Measurements from ENCODE around the gene RPS23. TPM values are rescaled to one million over a fixed set of nuclear protein-coding genes. Genes with fewer than 3 reads are reported as not detected.
"Not testable (repeated sequence)": the region's sequence is repeated elsewhere in the genome, so short reads cannot be mapped to it uniquely, and the experiment has no call there.

The RPS23 gene
- total RNA-seq, 1 experiment from 2014 or later = 7,701 TPM

- no peak for DNase-seq
Observed at GRCh38 chr5:82296929-82297328, 18.8 kb upstream of the RPS23 start.

GRCh38 chr5:82295959-82296531, 17.9 kb upstream of the RPS23 start:
- no peaks in the 10 kb centered on the region for H3K9me3 ChIP-seq
- no peaks in the 10 kb centered on the region for H3K27me3 ChIP-seq
- no peak overlapping the region for H3K4me3 ChIP-seq
- H3K36me3 ChIP-seq = no peaks in the 10 kb centered on the region
- DNase-seq = no peak

More at GRCh38 chr5:82296929-82297328, 18.8 kb upstream of the RPS23 start:
- H3K9me3 ChIP-seq = no peaks in the 10 kb centered on the region
- H3K4me3 ChIP-seq = no peak overlapping the region
- H3K36me3 ChIP-seq = no peaks in the 10 kb centered on the region
- no peaks in the 10 kb centered on the region for H3K27me3 ChIP-seq

- Histone ChIP-seq H3K36me3 (no peaks in the 10 kb centered on the region), H3K9me3 (no peaks in the 10 kb centered on the region), H3K27me3 (no peaks in the 10 kb centered on the region), H3K4me3 (no peak overlapping the region)
- DNase-seq = no peak
Observed at GRCh38 chr5:82295144-82295543, 17.0 kb upstream of the RPS23 start.

- DNase-seq = no peak
Observed at GRCh38 chr5:82291420-82291819, 13.3 kb upstream of the RPS23 start.

DNA sequence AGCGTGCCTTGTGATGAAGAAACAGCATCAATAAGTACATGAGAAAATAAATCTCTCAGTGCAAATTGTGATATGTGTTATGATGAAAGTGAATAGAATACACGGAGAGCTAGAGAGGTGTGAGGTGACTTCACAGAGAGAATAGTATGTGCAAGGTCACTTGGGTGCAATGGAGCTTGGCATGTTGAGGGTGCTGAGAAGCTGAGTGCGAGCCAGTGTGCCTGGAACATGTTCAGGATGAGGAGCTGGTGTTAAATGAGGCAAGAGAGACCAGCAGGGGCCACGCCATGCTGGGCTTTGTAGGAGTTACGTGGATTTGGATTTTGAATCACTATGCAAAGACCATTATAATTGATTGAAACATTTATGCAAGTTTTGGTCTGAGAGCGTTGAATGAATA, 12.8 kb upstream of the RPS23 start:
- Histone ChIP-seq H3K27me3 (no peaks in the 10 kb centered on the region), H3K4me3 (no peak overlapping the region), H3K36me3 (no peaks in the 10 kb centered on the region), H3K9me3 (no peaks in the 10 kb centered on the region)
- DNase-seq = no peak

More at GRCh38 chr5:82291420-82291819, 13.3 kb upstream of the RPS23 start:
- H3K9me3 ChIP-seq = no peaks in the 10 kb centered on the region
- no peak overlapping the region for H3K4me3 ChIP-seq
- H3K36me3 ChIP-seq = no peaks in the 10 kb centered on the region
- H3K27me3 ChIP-seq = no peaks in the 10 kb centered on the region

- H3K4me3 ChIP-seq = no peak overlapping the region
- no peaks in the 10 kb centered on the region for H3K27me3 ChIP-seq
- no peaks in the 10 kb centered on the region for H3K36me3 ChIP-seq
- no peak for DNase-seq
- no peaks in the 10 kb centered on the region for H3K9me3 ChIP-seq
Observed at GRCh38 chr5:82290005-82290404, 11.9 kb upstream of the RPS23 start.

DNA sequence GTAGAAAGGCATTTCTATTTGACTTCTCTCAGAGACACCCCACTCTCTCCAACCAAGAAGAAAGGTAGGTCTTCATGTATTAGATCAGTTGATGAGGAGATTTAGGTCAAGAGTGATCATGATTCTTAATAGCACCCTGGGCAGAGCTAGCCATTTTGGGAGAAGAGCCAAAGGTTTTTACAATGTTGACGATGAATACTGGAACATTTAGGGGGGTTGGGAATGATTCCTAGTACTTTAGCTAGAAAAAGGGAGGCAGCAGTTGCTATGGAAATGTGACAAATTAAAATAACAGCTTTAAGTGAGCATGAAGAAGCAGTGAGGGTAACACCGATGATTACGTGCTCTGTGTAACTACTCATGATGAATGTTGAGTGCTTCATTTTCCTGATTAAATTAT, 9.5 kb upstream of the RPS23 start:
- no peak for DNase-seq
- Histone ChIP-seq H3K9me3 (no peaks in the 10 kb centered on the region), H3K36me3 (no peaks in the 10 kb centered on the region), H3K4me3 (no peak overlapping the region), H3K27me3 (no peaks in the 10 kb centered on the region)

DNA sequence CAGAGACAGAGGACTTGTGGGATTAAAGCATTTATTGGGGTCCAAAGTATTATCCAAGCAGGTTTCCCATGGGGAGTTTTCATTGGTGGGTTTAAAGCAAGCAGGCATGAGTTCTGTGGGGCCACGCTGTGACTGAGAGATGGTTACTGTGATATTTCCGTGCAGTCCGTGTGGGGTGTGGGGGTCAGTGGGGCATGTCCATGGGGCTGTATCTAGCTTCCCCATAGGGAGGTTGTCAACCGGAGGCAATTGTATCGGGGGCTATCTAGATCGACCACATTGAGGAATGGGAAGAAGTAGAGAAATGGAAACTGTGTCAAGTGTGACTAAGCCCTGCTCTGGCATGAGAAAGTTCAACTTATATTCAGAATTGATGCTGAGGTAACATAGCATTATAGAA, 7.1 kb upstream of the RPS23 start:
- no peaks in the 10 kb centered on the region for H3K27me3 ChIP-seq
- H3K36me3 ChIP-seq = no peaks in the 10 kb centered on the region
- H3K9me3 ChIP-seq = no peaks in the 10 kb centered on the region
- H3K4me3 ChIP-seq = no peak overlapping the region
- DNase-seq = no peak

- Histone ChIP-seq H3K36me3 (no peaks in the 10 kb centered on the region), H3K9me3 (no peaks in the 10 kb centered on the region), H3K4me3 (no peak overlapping the region), H3K27me3 (no peaks in the 10 kb centered on the region)
- DNase-seq = no peak
Observed at GRCh38 chr5:82283893-82284292, 5.7 kb upstream of the RPS23 start.

DNA sequence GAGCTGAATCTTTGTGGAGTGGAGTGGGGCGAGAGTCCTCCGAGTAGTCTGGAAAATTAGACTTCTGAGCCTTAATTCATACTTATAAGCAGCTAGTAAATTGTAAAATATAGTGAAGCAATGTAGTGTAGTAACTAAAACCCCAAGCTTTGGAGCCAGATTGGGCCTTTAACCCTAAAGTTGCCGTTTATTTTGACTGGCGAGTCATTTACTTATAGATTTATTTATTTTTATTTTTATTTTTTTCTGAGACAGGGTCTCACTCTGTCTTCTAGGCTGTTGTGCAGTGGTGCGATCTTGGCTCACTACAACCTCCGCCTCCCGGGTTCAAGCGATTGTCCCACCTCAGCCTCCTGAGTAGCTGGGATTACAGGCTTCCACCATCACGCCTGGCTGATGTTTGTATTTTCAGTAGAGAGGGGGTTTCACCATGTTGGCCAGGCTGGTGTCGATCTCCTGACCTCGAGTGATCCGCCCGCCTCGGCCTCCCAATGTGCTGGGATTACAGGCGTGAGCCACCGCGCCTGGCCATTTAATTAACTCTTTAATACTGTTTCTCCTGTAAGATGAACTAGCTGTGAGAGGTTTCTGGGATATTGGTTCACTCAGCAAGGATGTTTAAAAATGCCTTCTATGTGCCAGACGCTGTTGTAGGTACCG, 687 bp upstream of the RPS23 start:
- H3K36me3 ChIP-seq = peaks cover 42% of the 10 kb centered on the region
- peak; percentile 12 for DNase-seq
- H3K27me3 ChIP-seq = no peaks in the 10 kb centered on the region
- no peaks in the 10 kb centered on the region for H3K9me3 ChIP-seq
- peak overlapping the region; percentile 90 for H3K4me3 ChIP-seq

DNA sequence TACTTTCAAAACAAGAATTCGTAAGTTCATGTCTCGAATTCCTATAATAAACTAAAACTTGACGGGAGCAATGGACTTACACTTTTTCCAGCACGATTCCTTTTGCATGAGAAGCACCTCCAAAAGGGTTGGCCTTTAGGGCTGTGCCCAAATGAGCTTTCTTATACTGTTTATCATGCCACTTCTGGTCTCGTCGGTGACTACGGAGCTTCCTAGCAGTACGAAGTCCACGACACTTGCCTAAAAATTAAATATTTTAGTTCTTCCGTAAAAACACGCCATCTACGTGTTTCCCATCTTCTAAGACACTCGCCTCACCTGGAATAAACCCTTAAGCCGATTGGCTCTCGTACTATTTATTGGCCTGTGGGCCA, 554 bp downstream of the RPS23 start:
- H3K27me3 ChIP-seq = no peaks in the 10 kb centered on the region
- peaks cover 53% of the 10 kb centered on the region for H3K36me3 ChIP-seq
- no peaks in the 10 kb centered on the region for H3K9me3 ChIP-seq
- H3K4me3 ChIP-seq = peak overlapping the region; percentile 90
- DNase-seq = no peak

DNA sequence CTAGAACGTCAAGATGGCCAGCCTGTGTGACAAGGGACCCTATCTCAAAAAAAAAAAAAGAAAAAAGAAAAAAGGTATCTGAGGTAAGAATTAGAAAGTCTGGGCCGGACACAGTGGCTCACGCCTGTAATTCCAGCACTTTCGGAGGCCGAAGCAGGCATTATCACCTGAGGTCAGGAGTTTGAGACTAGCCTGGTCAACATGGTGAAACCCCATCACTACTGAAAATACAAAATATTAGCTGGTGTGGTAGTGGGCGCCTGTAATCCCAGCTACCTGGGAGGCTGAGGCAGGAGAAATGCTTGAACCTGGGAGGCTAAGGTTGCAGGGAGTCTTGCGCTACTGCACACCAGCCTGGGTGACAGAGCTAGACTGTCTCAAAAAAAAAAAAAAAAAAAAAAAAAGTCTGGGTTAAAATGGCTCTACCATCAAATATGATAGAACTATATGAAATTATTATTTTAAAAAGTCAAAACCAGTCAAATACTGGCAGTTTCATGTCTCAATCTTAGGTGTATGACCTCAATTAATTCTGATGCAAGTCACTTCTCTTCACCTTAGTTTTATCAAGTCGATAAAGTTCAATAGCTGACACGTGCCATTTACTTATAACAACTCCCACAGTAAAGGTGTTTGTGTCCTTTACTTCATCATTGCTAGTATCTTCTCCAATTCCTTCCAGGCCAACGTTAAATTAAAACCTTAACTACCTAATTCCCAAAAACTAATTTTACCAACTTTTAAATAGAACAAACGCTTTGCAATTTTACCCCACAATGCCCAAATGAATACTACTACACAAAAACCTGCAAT, 1.1 kb downstream of the RPS23 start:
- peak overlapping the region; percentile 90 for H3K4me3 ChIP-seq
- H3K36me3 ChIP-seq = peaks cover 59% of the 10 kb centered on the region
- DNase-seq = no peak
- no peaks in the 10 kb centered on the region for H3K9me3 ChIP-seq
- H3K27me3 ChIP-seq = no peaks in the 10 kb centered on the region

DNA sequence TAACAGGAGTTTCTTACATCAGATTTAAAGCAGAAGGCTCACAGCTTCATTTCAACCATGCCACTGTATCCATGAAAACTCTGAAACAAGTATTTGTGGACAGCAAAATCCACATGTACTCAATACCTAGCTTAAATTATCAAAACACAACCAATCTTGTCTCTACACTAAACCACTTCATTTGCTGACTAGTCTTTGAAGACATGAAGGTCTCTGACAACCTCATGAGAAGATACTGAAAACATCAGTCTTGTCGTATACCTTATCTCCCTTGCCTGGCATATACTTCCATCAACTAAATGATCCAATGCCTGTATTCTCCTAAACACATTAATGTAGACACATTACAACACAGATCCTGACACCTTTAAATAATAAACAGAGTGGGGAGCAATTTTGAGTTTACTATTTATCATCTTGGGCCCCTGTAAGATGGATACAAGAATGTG, 2.9 kb downstream of the RPS23 start:
- no peaks in the 10 kb centered on the region for H3K27me3 ChIP-seq
- H3K4me3 ChIP-seq = no peak overlapping the region
- DNase-seq = no peak
- peaks cover 66% of the 10 kb centered on the region for H3K36me3 ChIP-seq
- no peaks in the 10 kb centered on the region for H3K9me3 ChIP-seq

DNA sequence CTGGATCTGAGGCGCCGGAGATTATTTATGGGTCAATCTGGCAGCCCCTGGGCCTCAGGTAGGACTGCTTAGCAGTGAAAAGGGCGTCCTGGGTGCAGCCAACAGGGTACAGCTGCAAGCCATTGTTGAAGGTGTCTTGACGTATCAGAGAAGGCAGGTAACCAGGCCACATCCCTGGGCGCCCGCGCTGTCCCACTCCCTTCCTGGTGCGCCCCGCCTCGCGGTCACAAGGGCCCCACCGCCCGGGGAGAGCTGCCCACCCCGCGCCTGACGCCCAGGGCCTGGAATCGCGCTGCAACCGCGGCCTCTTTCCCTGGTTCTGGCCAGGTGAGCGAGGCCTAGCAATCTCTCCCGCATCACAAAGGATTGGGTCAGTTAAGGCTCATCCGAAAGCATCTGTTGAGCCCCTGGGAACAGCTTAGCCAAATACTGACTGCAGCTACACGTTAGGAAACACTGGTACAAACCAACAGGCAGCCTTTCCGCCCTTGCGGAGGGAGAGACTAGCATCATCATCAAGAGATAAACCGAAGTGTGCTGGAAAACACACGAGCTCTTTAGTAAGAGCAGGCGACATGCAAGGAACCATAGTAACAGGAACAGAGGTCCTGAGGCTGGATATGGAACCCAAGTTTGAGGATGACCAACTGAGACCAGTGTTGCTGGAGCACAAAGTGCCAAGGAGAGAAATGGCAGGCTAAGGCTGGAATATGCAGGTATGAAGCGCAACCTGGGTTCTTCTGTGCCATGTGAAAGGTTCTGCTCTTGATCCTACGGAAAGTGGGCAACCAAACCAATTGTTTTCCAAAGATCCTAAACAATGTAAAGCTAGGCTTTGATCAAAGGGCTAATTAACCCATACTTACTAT, 3.6 kb downstream of the RPS23 start:
- peak; percentile 18 for DNase-seq
- Histone ChIP-seq H3K27me3 (no peaks in the 10 kb centered on the region), H3K36me3 (peaks cover 71% of the 10 kb centered on the region), H3K9me3 (no peaks in the 10 kb centered on the region), H3K4me3 (no peak overlapping the region)

- H3K36me3 ChIP-seq = peaks cover 82% of the 10 kb centered on the region
- not testable (repeated sequence) for H3K27me3 ChIP-seq, DNase-seq, H3K4me3 ChIP-seq, H3K9me3 ChIP-seq
Observed at GRCh38 chr5:82273426-82273825, 4.7 kb downstream of the RPS23 start.

DNA sequence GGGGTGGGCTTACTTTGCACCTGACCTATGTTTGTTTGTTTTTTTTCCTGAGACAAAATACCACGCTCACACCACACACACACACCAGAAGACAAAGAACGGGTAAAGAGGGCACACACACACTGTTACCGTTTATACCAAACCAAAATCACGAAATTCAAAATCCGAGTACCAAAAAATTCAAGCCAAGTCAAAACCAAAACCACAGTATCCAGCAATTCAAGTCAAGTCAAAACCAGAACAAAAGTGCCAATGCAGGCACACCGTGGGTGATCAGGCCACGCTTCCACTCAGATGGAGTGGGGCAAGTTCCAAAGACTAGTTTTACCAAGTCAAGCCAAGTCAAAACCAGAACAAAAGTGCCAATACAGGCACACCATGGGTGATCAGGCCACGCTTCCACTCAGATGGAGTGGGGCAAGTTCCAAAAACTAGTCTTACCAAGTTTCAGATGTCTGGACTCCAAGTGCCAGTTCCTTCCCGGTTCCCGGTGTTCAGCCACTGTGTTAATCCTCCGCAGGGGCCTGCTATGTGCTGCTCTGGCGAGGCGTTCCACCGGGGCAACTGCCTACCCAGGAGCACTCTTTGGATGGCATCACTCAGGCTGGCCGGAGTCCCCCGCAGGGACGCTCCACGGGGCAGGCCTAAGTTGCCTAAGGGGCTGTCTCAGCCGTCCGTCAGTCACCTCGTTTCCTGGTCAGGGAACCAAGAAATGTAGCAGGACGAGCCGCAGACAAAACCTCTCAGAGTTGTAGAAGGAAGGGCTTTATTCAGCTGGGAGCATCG, 5.4 kb downstream of the RPS23 start:
- H3K9me3 ChIP-seq, H3K27me3 ChIP-seq, H3K4me3 ChIP-seq: not testable (repeated sequence)
- peaks cover 85% of the 10 kb centered on the region for H3K36me3 ChIP-seq
- DNase-seq = peak; percentile 30

All from MG63 (cell line).